H1 (cell line): Measurements from ENCODE around the gene COG3. TPM values are rescaled to one million over a fixed set of nuclear protein-coding genes. Genes with fewer than 3 reads are reported as not detected.

Experiments used
- ASH2L ChIP-seq: fragments of 200-600, 300-600 bp; sonication (generic); IDR thresholded peaks from one replicate; pipeline ENCODE4 v1.7.1; 2017; ENCODE audit warnings: low read length
- RAD21 ChIP-seq, 2 experiments: IDR thresholded peaks in 1 of 2; conservative IDR thresholded peaks in 1 of 2; 2 replicates each; pipeline ENCODE4 v1.6.1; 2011; ENCODE audit warnings: low read depth in 2 of 2, low read length in 2 of 2, improper control_type of control experiment in 1 of 2, inconsistent platforms in 1 of 2, mild to moderate bottlenecking in 1 of 2, moderate library complexity in 1 of 2
- RXRA ChIP-seq: IDR thresholded peaks from 2 replicates; pipeline ENCODE4 v1.6.1; 2011; ENCODE audit warnings: low read depth, mild to moderate bottlenecking, low read length, moderate library complexity; ENCODE audit not compliant: insufficient read depth
- SIRT6 ChIP-seq: IDR thresholded peaks from one replicate; pipeline ENCODE4 v1.7.1; 2012; ENCODE audit warnings: low read length, inconsistent platforms
- polyA plus RNA-seq, 7 experiments: library from polyadenylated mRNA; depleted of rRNA in 3 of 7; stranded (reverse) in 5 of 7; unstranded in 2 of 7; fragments of >200 nt in 5 of 7; fragments of 200-250 nt in 2 of 7; gene quantifications; 1 replicate in 5 of 7; 2 replicates in 1 of 7; 4 replicates in 1 of 7; pipeline versions ENCODE4 v1.2.1 to v1.2.3, GENCODE V29; 2011 to 2013; ENCODE audit warnings: missing spikeins in 2 of 7, mixed read lengths in 2 of 7
- total RNA-seq: library from RNA; stranded (reverse); fragmentation: NEBNext Ultra II Directional; extraction: Animal tissue kit (Norgen Biotek cat#: 25700); gene quantifications from 2 replicates; pipeline ENCODE4 v1.2.1, GENCODE V29; 2021
- TF ChIP-seq, protein P1 (sequence below), 3 experiments: IDR thresholded peaks; 1 replicate in 2 of 3; 2 replicates in 1 of 3; pipeline versions ENCODE4 v1.5.1 to v1.6.1; 2011; ENCODE audit warnings: low read length in 3 of 3, mild to moderate bottlenecking in 3 of 3, inconsistent platforms in 2 of 3, low read depth in 1 of 3, moderate library complexity in 1 of 3; ENCODE audit not compliant: insufficient read depth in 1 of 3; ENCODE audit errors: control extremely low read depth in 1 of 3

The COG3 gene
- total and polyA plus RNA-seq, 2 of the 8 experiments (the other 6 are each of a cell fraction or from before 2014, with no cell fraction given) = 12.7 to 13.5 TPM

DNA sequence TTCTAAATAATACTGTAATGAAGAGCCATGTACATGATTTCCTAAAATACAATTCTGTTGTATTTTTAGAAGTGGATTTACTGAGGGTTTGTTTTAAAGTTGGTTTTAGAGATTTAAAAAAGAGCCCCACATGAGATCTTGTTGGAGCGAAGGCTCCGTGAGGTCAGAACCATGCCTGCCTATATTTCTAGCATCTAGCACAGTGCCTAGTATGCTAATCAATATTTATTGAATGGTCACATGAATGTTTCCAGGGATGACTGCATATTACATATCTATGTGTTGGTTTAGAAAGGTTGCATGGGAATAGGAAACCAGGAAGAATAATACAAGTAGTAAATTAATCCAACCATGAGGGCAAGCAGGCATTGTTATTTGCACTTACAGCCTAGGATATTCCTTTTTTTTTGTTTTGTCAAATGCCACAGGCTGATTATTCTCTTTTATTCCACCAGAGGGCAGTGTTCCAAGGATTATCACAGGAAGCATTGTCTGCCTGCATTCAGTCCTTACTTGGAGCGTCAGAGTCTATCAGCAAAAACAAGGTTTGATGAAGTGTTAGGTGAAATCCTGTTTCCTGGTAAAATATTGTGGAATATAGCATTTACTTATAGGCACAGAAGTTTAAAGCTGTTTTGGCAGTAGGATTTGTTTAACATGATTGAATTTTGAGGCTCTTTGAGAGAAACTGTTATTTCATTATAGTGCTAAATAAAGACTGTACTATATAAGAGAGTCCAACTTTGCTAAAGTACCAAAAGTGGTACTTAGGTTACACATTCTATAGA lies 46.8 kb downstream of the COG3 start (continued):
- TF ChIP-seq, protein P1, sequence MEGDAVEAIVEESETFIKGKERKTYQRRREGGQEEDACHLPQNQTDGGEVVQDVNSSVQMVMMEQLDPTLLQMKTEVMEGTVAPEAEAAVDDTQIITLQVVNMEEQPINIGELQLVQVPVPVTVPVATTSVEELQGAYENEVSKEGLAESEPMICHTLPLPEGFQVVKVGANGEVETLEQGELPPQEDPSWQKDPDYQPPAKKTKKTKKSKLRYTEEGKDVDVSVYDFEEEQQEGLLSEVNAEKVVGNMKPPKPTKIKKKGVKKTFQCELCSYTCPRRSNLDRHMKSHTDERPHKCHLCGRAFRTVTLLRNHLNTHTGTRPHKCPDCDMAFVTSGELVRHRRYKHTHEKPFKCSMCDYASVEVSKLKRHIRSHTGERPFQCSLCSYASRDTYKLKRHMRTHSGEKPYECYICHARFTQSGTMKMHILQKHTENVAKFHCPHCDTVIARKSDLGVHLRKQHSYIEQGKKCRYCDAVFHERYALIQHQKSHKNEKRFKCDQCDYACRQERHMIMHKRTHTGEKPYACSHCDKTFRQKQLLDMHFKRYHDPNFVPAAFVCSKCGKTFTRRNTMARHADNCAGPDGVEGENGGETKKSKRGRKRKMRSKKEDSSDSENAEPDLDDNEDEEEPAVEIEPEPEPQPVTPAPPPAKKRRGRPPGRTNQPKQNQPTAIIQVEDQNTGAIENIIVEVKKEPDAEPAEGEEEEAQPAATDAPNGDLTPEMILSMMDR (IDR thresholded peaks at IDR 0.05; ENCODE audit: control extremely low read depth in 1 of 3, insufficient read depth in 1 of 3, low read depth in 1 of 3, low read length in 3 of 3) = peak in 2 of 3 experiments; percentile 66 to 82; a peak in 3 of 4 replicates
- TF ChIP-seq RXRA (no peak), RAD21 (IDR thresholded peaks at IDR 0.05 in 1 of 2, conservative IDR thresholded peaks at IDR 0.05 in 1 of 2; ENCODE audit: low read depth in 2 of 2, low read length in 2 of 2) (peak; percentile 72), ASH2L (no peak), SIRT6 (no peak)
